GM06990 (cell line): ENCODE data around the gene CHST11.
A peak's percentile ranks its signal among the peaks of the same experiment; 100 is the strongest.

Experiments used
- DNase-seq: peaks from one replicate; pipeline ENCODE4 v3.0.0-alpha.2; 2011; ENCODE audit not compliant: insufficient read length; ENCODE audit errors: extremely low read depth
- H3K27me3 ChIP-seq: replicated peaks from 2 replicates; pipeline ENCODE4 v1.6.0; 2011; ENCODE audit warnings: low read length; ENCODE audit not compliant: control insufficient read depth, insufficient read depth
- H3K36me3 ChIP-seq: 2 replicates; pipeline ENCODE4 v1.5.1; 2011; ENCODE audit warnings: low read length; ENCODE audit not compliant: control insufficient read depth, insufficient read depth
- H3K4me3 ChIP-seq: replicated peaks from 2 replicates; pipeline ENCODE4 v1.5.1; 2011; ENCODE audit warnings: low read depth, mild to moderate bottlenecking, control low read depth, low read length
- CTCF ChIP-seq: IDR thresholded peaks from 2 replicates; pipeline ENCODE4 v1.5.1; 2011; ENCODE audit warnings: low read length, control low read depth, mild to moderate bottlenecking, inconsistent platforms; ENCODE audit not compliant: insufficient read depth, poor library complexity, severe bottlenecking

Gene CHST11

GRCh38 chr12:104600790-104601739 lies 144.3 kb downstream of the CHST11 start:
- Histone ChIP-seq H3K4me3 (no peak overlapping the region), H3K27me3 (no peaks in the 10 kb centered on the region), H3K36me3 (no peaks in the 10 kb centered on the region)
- DNase-seq: no peak
- TF ChIP-seq CTCF: no peak

GRCh38 chr12:104602406-104602805 lies 145.7 kb downstream of the CHST11 start:
- Histone ChIP-seq H3K4me3 (no peak overlapping the region), H3K36me3 (no peaks in the 10 kb centered on the region), H3K27me3 (no peaks in the 10 kb centered on the region)
- DNase-seq: no peak
- TF ChIP-seq CTCF: no peak

GRCh38 chr12:104602896-104603295 lies 146.1 kb downstream of the CHST11 start:
- no peaks in the 10 kb centered on the region for H3K27me3 ChIP-seq
- TF ChIP-seq CTCF: no peak
- no peak for DNase-seq
- H3K36me3 ChIP-seq: no peaks in the 10 kb centered on the region
- no peak overlapping the region for H3K4me3 ChIP-seq

DNA sequence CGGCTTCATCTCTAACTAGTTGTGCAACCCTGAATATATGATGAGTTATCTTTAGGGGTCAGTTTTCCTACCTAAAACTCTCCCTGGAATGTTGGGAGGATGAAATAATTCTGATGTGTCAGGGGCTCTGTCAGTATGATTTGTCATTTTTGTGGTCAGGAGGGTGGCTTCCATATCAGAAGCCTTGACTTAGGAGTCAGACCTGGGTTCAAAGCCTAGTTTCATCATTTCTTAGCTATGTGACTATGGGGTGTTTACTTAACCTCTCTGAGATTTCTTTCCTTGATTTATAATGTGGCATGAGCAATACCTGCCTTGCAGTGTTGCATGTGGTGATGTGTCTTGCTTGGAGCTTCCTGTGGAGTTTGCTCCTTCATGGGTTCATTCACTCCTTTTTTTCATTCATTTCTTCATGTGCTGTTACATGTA lies 146.8 kb downstream of the CHST11 start:
- DNase-seq: no peak
- Histone ChIP-seq H3K27me3 (no peaks in the 10 kb centered on the region), H3K4me3 (no peak overlapping the region), H3K36me3 (no peaks in the 10 kb centered on the region)
- TF ChIP-seq CTCF: no peak

DNA sequence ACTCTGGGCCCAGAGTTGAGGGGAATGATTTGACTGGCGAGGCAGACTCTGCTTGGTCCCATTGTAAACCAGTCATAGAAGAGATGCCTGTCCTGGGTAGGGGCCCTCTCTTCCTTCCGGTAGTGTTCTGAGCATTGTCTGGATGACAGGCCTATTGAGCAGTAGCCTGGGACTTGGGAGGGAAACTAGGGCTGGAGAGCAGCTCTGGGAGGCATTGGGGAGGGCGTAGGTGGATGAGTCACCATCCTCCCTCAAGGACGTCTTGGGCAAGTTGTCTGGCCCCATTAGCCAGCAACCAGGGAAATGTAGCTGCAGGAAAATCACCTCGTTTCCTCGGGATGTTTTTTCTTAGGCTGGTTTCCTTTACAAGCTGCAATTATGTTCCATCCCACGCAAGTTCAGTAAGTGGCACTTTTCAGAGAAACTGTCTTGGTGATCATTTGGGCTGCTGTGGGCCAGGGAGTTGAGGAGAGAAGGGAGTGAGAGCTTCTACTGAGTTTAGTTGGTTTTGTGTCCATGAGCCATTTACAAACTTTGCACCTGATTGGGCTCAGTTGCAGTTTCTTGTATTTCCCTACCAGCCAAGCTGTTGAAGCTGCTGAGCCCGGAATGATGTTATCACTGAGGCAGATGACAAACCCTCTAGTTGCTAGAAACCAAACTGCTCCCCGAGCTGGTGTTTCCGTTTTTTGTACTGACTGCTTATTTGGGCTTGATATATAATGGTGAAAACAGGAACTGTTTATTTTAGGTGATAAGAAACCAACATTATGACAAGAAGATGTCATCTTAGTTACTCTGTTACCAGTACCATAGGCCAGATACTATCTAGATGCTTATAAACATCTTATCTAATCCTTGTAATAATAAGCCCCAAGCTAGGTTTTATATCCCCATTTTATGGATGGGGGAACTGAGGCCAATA lies 147.6 kb downstream of the CHST11 start:
- TF ChIP-seq CTCF: no peak
- DNase-seq: peak; percentile 73
- H3K27me3 ChIP-seq: no peaks in the 10 kb centered on the region
- H3K36me3 ChIP-seq: no peaks in the 10 kb centered on the region
- H3K4me3 ChIP-seq: no peak overlapping the region
